Stimulated activated naive CD8-positive, alpha-beta T cell treated with anti-CD3 and anti-CD28 coated beads, Interleukin-15, Interleukin-2, amounts not matched to agents 100 ng/mL and 50 ng/mL, for 24 hours (primary cell): ENCODE measurements around the gene TLR6.
A peak's percentile ranks its signal among the peaks of the same experiment; 100 is the strongest.
"Not testable (repeated sequence)": the region's sequence is repeated elsewhere in the genome, so short reads cannot be mapped to it uniquely, and the experiment has no call there.

Source experiments
- H3K27ac Mint-ChIP-seq: one replicate; pipeline ENCODE4 v1.8.0; 2021; ENCODE audit warnings: mild to moderate bottlenecking, mixed read lengths
- H3K27me3 Mint-ChIP-seq: one replicate; pipeline ENCODE4 v1.8.0; 2021; ENCODE audit warnings: mixed read lengths
- H3K36me3 Mint-ChIP-seq: one replicate; pipeline ENCODE4 v1.8.0; 2021; ENCODE audit warnings: low read depth, mixed read lengths
- H3K4me1 Mint-ChIP-seq: one replicate; pipeline ENCODE4 v1.8.0; 2021; ENCODE audit warnings: low read depth, mixed read lengths
- H3K4me3 Mint-ChIP-seq: one replicate; pipeline ENCODE4 v1.8.0; 2021; ENCODE audit warnings: mild to moderate bottlenecking, mixed read lengths
- H3K9me3 Mint-ChIP-seq: one replicate; pipeline ENCODE4 v1.8.0; 2021; ENCODE audit warnings: mixed read lengths

Gene TLR6

DNA sequence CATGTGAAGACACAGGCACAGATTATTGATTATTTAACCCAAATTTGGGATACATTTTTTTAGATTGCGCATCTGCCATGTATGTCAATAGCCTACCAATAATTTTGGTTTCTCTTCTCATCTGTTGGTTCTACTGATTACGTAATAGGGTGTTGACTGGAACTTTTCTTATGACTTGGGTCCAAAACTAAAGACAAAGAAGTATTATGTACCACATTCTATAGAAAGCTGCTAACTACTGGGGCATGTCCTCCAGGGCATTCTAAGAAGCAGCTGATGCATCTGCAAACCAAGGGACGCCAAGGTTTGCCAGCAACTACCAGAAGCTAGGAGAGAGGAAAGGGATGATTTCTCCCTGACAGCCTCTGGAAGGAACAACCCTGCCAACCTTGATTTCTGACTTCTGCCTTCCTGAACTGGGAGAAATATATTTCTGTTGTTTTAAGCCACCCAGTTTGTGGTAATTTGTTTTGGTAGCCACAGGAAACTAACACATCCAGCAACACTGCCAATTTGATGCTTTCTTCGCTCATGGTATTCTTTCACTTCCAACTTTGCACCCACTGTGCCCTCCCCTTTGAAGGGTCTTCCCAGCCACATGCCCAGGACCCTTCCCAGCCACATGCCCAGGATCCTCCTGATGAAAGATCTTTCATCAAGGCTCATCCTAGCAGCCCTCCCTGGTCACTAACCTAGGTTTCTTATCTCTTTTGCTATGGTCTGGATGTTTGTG is 36.1 kb downstream of the TLR6 start:
- peak overlapping the region; percentile 62 for H3K27ac Mint-ChIP-seq
- peak overlapping the region; percentile 6 for H3K4me3 Mint-ChIP-seq

DNA sequence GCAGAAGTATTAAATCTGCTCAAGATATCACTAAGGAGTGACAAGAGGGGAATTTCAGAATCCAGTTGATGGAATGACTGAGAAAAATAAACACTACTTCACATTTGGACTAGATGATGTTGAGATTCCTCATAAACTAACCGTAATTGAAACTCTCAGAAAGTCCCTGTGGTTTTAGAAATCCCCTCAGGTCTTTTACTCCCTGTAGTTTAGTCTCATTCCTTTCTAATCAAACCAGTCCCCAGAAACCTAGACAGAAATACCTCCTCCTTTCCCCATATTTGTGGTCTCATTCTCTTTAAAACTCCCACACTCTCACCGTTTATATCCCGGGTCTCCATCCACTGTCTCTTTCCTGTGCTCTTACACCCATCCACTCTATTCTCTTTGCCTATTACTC is 37.0 kb downstream of the TLR6 start:
- H3K36me3 Mint-ChIP-seq: peaks cover 8% of the 10 kb centered on the region
- peaks cover 3% of the 10 kb centered on the region for H3K27me3 Mint-ChIP-seq
- H3K4me1 Mint-ChIP-seq: peaks cover 27% of the 10 kb centered on the region
- H3K27ac Mint-ChIP-seq: peak overlapping the region; percentile 62
- peaks cover 13% of the 10 kb centered on the region for H3K9me3 Mint-ChIP-seq
- H3K4me3 Mint-ChIP-seq: no peak overlapping the region

More for the DNA sequence above, 36.1 kb downstream of the TLR6 start:
- Mint-ChIP-seq H3K36me3 (peaks cover 14% of the 10 kb centered on the region), H3K27me3 (peaks cover 3% of the 10 kb centered on the region), H3K4me1 (peaks cover 27% of the 10 kb centered on the region), H3K9me3 (peaks cover 13% of the 10 kb centered on the region)

DNA sequence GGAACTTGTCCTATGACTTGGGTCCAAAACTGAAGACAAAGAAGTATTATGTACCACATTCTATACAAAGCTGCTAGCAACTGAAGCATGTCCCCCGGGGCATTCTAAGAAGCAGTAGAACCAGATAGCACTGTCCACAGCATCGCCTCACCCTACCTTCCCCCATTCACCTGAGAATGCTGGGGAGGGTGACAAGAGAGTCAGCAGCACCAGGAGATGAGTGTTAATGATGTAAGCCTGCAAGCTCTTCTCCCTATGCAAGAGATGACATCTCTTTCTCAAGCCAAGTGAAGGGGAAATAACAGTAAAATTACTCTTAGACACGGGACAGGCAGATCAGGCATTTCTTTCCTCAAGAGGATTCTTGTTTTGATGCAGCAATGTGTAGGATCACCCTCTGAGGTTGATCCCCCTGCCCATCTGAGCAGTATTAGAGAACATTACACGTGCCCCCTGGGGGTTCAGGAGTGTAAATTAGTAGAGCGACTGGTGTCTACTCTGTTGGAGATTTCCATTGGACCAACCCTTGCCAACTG is 38.1 kb downstream of the TLR6 start:
- Mint-ChIP-seq H3K27me3 (peaks cover 3% of the 10 kb centered on the region), H3K9me3 (peaks cover 12% of the 10 kb centered on the region), H3K4me1 (peaks cover 27% of the 10 kb centered on the region), H3K4me3 (no peak overlapping the region), H3K36me3 (peaks cover 4% of the 10 kb centered on the region), H3K27ac (peak overlapping the region; percentile 49)

DNA sequence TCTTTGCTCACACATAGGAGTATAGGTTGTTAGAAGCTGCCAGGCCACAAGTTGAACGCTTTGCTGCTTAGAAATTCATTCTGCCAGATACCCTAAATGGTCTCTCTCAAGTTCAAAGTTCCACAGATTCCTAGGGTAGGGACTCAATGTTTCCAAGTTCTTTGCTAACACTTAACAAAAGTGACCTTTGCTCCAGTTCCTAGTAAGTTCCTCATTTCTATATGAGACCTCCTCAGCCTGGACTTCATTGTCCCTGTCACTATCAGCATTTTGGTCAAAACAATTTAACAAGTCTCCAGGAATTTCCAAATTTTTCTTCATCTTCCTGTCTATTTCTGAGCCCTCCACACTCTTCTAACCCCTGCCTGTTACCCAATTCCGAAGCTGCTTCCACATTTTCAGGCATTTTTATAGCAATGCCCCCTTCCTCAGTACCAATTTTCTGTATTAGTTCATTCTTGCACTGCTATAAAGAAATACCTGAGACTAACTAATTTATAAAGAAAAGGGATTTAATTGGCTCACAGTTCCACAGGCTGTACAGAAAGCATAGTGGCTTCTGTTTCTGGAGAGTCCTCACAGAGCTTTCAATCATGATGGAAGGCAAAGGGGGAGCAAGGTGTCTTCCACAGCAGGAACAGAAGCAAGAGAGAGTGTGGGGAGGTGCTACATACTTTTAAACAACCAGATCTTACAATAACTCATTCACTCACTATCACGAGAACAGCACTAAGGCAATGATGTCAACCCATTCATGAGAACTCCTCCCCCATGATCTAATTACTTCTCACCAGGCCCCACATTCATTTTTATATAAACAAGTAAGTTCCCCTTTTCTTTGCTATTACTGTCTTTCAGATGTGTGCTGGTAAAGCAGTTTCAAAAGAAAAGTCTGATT is 40.5 kb downstream of the TLR6 start:
- no peaks in the 10 kb centered on the region for H3K36me3 Mint-ChIP-seq
- peaks cover 3% of the 10 kb centered on the region for H3K27me3 Mint-ChIP-seq
- no peaks in the 10 kb centered on the region for H3K9me3 Mint-ChIP-seq
- H3K4me1 Mint-ChIP-seq: peaks cover 27% of the 10 kb centered on the region
- H3K27ac Mint-ChIP-seq: peak overlapping the region; percentile 41
- H3K4me3 Mint-ChIP-seq: no peak overlapping the region

DNA sequence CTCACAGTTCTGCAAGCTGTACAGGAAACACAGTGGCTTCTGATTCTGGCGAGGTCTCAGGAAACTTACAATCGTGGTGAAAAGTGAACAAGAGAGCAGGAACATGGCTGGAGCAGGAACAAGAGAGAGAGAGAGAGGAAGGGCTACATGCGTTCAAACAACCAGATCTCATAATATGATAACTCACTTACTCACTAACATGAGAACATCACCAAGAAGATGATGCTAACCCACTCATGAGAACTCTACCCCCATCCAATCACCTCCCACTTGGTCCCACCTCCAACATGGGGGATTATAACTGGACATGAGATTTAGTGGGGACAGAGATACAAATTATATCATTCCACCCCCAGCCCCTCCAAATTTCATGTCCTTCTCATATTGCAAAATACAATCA is 42.2 kb downstream of the TLR6 start:
- H3K27ac Mint-ChIP-seq: no peak overlapping the region
- peaks cover 3% of the 10 kb centered on the region for H3K27me3 Mint-ChIP-seq
- H3K4me3 Mint-ChIP-seq: no peak overlapping the region
- H3K9me3 Mint-ChIP-seq: no peaks in the 10 kb centered on the region
- no peaks in the 10 kb centered on the region for H3K36me3 Mint-ChIP-seq
- peaks cover 11% of the 10 kb centered on the region for H3K4me1 Mint-ChIP-seq

DNA sequence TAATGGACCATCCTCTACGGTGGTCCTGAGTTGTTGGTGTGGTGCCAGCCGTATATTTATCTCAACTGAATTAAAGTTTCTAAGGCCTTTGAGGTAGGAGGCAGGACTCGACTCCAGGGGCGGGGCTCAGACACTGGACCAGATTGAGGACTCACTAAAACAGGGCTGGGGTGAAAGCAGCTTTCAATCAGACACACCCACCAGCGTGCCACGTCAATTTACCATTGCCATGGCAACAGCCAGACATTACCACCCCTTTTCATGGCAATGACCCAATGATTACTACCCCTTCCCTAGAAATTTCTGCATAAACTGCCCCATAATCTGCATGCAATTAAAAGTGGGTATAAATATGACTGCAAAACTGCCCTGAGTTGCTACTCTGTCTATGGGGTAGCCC is 45.3 kb downstream of the TLR6 start:
- H3K36me3 Mint-ChIP-seq: no peaks in the 10 kb centered on the region
- no peak overlapping the region for H3K4me3 Mint-ChIP-seq
- no peaks in the 10 kb centered on the region for H3K4me1 Mint-ChIP-seq
- H3K9me3 Mint-ChIP-seq: no peaks in the 10 kb centered on the region
- H3K27ac Mint-ChIP-seq: no peak overlapping the region
- no peaks in the 10 kb centered on the region for H3K27me3 Mint-ChIP-seq

DNA sequence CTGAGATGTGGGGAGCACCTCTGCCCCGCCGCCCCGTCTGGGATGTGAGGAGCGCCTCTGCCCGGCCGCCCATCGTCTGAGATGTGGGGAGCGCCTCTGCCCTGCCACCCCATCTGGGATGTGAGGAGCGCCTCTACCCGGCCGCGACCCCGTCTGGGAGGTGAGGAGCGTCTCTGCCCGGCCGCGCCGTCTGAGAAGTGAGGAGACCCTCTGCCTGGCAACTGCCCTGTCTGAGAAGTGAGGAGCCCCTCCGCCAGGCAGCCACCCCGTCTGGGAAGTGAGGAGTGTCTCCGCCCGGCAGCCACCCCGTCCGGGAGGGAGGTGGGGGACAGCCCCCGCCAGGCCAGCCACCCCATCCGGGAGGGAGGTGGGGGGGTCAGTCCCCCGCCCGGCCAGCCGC is 49.2 kb downstream of the TLR6 start:
- H3K36me3 Mint-ChIP-seq, H3K27ac Mint-ChIP-seq, H3K27me3 Mint-ChIP-seq, H3K9me3 Mint-ChIP-seq, H3K4me3 Mint-ChIP-seq: not testable (repeated sequence)
- peaks cover 38% of the 10 kb centered on the region for H3K4me1 Mint-ChIP-seq

DNA sequence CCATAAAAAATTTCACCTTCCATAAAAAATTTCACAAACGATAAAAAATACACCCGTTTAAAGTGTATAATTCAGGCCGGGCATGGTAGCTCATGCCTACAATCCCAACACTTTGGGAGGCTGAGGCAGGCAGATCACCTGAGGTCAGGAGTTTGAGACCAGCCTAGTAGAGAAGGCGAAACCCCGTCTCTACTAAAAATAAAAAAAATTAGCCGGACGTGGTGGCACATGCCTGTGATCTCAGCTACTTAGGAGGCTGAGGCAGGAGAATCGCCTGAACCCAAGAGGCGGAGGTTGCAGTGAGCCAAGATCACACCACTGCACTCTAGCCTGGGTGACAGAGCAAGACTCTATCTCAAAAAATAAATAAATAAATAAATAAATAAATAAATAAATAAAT is 50.4 kb downstream of the TLR6 start:
- peaks cover 40% of the 10 kb centered on the region for H3K4me1 Mint-ChIP-seq
- H3K36me3 Mint-ChIP-seq: peaks cover 16% of the 10 kb centered on the region
- peak overlapping the region; percentile 96 for H3K27ac Mint-ChIP-seq
- H3K9me3 Mint-ChIP-seq, H3K4me3 Mint-ChIP-seq, H3K27me3 Mint-ChIP-seq: not testable (repeated sequence)

DNA sequence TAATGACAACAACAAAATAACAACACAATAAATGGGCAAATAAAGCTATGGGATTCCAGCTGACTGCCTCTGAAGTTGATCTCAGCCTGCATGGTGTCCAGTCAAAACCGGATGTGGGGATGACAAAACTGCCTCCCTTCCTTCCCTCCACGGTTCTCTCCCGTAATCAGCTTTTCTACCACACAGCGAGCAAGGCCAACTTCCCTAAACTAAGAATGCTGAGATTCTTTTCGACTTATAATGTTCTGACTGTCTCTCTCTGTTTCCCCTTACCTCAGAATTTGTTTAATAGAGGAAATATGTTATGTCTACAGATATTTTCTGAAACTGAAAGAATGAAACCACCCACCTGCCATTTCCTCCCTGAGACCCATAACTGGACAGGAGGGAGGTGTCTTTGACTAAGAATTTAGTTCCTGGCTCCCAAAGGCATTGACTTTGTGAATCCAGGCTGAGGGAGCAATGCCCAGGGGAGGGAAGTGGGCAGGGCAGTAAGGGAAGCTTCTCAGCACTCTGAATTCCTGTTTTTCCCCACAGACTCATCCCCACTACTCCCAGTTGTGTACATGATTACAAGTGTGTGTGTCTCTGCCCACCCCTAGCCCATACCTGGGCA is 51.0 kb downstream of the TLR6 start:
- peaks cover 15% of the 10 kb centered on the region for H3K9me3 Mint-ChIP-seq
- peaks cover 22% of the 10 kb centered on the region for H3K36me3 Mint-ChIP-seq
- peak overlapping the region; percentile 83 for H3K4me3 Mint-ChIP-seq
- H3K27me3 Mint-ChIP-seq: no peaks in the 10 kb centered on the region
- peaks cover 45% of the 10 kb centered on the region for H3K4me1 Mint-ChIP-seq
- peak overlapping the region; percentile 96 for H3K27ac Mint-ChIP-seq

DNA sequence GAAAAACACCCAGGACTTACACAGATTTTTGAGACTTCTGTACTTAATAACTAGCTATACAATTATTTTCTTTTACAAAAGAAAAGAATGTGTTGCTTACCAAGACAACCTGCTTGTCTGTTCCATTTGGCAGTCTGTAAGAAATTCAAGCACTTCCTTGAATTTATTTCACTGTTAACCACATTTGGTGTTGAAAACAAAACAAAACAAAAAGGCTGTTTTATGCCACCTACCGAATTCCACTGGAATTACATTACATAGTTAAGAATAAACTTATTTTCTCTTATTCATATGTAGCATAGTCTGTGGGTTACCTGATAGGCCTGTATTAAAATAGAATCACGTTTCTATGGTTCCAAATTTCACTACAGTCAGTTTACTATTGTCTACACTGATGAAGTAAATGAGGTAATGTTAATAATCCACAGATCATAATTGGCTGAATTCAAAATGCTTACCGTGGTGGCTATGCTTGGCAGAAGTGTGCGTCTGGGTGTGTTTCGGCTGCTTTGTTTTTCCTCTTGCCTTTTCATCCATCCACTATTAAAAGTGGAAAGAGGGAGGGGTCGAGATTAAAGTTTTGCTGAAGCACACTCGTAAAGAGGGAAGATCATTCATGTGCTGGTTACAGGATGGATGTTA is 51.8 kb downstream of the TLR6 start, which contains the start of gene TLR1:
TSS of gene TLR1 (minus strand) at position 138 of the 642 bp plus-strand sequence. CDS start 5,960 bp downstream, outside the sequence.
- H3K27ac Mint-ChIP-seq: peak within 1 kb of the TSS; percentile 96
- peaks cover 31% of the 10 kb centered on the region for H3K36me3 Mint-ChIP-seq
- H3K4me3 Mint-ChIP-seq: peak within 1 kb of the TSS; percentile 83
- H3K4me1 Mint-ChIP-seq: peaks cover 45% of the 10 kb centered on the region
- no peaks in the 10 kb centered on the region for H3K27me3 Mint-ChIP-seq
- peaks cover 21% of the 10 kb centered on the region for H3K9me3 Mint-ChIP-seq

DNA sequence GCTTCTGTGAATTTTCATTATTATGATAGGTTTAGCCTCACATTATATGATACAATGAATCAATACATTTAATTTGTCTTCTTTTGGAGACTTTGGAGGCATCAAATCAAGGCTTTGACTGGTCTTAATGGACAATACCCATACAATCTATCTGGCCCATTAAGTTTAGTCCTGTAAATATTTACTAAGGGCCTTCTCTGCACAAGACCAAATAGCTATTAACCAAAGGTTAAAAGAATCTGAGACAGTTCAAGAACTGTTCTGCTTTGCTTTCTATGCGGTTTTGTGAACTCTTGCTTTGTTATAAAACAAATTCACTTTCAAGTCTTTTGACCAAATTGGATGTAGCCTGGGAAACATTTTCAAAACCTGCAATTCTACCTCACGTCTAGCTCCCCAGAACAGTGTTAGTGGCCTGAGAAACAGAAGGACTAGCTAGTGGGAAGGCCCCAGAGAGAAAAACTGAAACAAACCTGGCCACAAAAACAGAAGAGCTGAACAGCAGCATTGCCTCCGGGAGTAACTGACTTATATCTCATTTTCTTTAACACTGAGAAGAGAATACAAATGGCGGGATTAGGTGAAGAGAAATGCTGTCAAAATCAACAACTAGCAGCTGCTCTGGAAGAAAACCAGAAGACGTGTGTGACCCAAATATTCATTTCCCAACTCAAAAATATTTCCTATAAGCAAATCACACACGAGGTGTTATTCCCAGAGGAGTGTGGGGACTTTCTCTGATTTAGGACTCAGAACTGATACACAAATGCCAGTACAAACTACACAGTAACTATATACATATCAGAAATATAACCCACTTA is 52.6 kb downstream of the TLR6 start:
- no peaks in the 10 kb centered on the region for H3K27me3 Mint-ChIP-seq
- peak overlapping the region; percentile 83 for H3K4me3 Mint-ChIP-seq
- H3K4me1 Mint-ChIP-seq: peaks cover 45% of the 10 kb centered on the region
- peaks cover 38% of the 10 kb centered on the region for H3K36me3 Mint-ChIP-seq
- peak overlapping the region; percentile 96 for H3K27ac Mint-ChIP-seq
- H3K9me3 Mint-ChIP-seq: peaks cover 27% of the 10 kb centered on the region

DNA sequence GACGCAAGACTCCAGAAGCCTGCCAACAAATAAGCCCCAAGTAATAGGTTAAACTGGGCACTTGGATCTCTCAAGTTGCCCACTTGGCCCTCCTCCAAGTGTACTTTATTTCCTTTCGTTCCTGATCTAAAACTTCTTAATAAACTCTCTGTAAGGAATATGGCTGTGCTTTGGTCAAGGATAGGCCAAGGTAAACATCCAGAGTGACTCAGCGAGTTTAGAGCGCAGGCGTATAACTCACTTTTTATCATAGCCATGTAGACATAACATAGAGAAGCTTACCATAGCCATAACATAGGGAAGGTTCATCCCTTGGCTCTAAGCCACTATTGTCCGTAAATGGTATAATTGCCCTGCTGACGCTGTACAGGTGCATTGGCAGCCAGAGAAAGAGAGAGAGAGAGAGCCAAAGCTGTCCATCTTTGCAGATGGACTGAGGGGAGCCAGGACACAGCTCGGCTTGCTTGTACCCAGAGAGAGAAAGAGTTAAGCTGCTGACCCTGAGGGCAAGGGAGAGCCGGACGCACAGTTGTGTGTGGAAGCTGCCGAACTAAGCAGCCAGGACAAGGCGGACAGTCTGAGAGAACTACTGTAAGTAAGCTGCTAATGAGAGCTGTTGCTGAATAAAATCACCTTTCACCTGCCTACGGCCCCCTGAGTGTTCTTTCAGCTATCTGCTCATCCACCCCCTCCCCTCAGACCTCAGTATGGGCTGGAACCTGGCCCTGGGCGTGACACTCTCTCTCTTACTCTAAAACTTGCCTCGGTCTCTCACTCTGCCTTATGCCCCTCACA is 53.9 kb downstream of the TLR6 start:
- H3K36me3 Mint-ChIP-seq: peaks cover 51% of the 10 kb centered on the region
- H3K4me3 Mint-ChIP-seq: no peak overlapping the region
- H3K9me3 Mint-ChIP-seq: peaks cover 29% of the 10 kb centered on the region
- H3K4me1 Mint-ChIP-seq: peaks cover 45% of the 10 kb centered on the region
- H3K27ac Mint-ChIP-seq: no peak overlapping the region
- no peaks in the 10 kb centered on the region for H3K27me3 Mint-ChIP-seq

DNA sequence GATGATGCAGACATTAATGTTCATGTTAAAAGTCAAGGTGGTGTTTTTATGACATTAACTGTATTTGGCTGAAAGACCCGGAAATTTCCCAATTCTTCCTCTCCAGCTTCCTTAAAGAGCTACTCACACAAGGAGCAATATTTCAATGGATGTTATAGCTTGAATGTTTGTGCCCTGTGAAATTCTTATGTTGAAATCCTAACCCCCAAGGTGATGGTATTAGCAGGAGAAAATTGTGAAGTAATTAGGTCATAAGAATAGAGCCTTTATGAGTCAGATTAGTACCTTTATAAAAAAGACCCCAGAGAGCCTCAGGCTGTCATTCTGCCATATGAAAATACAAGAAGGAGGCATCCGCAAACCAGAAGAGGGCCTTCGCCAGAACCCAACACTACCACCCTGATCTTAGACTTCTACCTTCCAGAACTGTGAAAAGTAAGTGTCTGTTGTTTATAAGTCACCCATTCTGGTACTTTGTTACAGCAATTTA is 55.6 kb downstream of the TLR6 start:
- Mint-ChIP-seq H3K4me3 (no peak overlapping the region), H3K9me3 (peaks cover 33% of the 10 kb centered on the region), H3K27me3 (no peaks in the 10 kb centered on the region), H3K36me3 (peaks cover 64% of the 10 kb centered on the region), H3K4me1 (peaks cover 42% of the 10 kb centered on the region), H3K27ac (no peak overlapping the region)
